Kasumi-1 (cell line): Measurements from ENCODE around the gene SPRY1.

Experiments
- DNase-seq, 2 experiments: peaks; one replicate each; lab custom pipeline; 2025; lab: John Stamatoyannopoulos, UW

Gene SPRY1

GRCh38 chr4:123409334-123409733 lies 12.7 kb downstream of the SPRY1 start:
- no peak for DNase-seq

- DNase-seq: no peak
Observed at GRCh38 chr4:123411514-123411913, 14.9 kb downstream of the SPRY1 start.

GRCh38 chr4:123412091-123412505 lies 15.5 kb downstream of the SPRY1 start:
- no peak for DNase-seq

GRCh38 chr4:123412700-123413512 lies 16.3 kb downstream of the SPRY1 start:
- DNase-seq: no peak

- DNase-seq: no peak
Observed at GRCh38 chr4:123415576-123415975, 19.0 kb downstream of the SPRY1 start.

- peak; percentile 91 to 94 for DNase-seq
Observed at GRCh38 chr4:123415977-123416376, 19.4 kb downstream of the SPRY1 start.

GRCh38 chr4:123417813-123418212 lies 21.2 kb downstream of the SPRY1 start:
- DNase-seq: no peak

GRCh38 chr4:123418351-123418931 lies 21.8 kb downstream of the SPRY1 start:
- peak; percentile 82 for DNase-seq

GRCh38 chr4:123419885-123420755 lies 23.5 kb downstream of the SPRY1 start:
- DNase-seq: no peak

- DNase-seq: no peak
Observed at GRCh38 chr4:123421227-123421936, 24.8 kb downstream of the SPRY1 start.

GRCh38 chr4:123421937-123422781 lies 25.6 kb downstream of the SPRY1 start:
- DNase-seq: no peak

- no peak for DNase-seq
Observed at GRCh38 chr4:123423819-123424218, 27.2 kb downstream of the SPRY1 start.

GRCh38 chr4:123427951-123428350 lies 31.4 kb downstream of the SPRY1 start:
- DNase-seq: no peak

GRCh38 chr4:123430031-123430430 lies 33.4 kb downstream of the SPRY1 start:
- DNase-seq: no peak

GRCh38 chr4:123430501-123430900 lies 33.9 kb downstream of the SPRY1 start:
- DNase-seq: no peak

- no peak for DNase-seq
Observed at GRCh38 chr4:123433573-123433972, 37.0 kb downstream of the SPRY1 start.

GRCh38 chr4:123433976-123434375 lies 37.4 kb downstream of the SPRY1 start:
- no peak for DNase-seq

GRCh38 chr4:123435246-123436113 lies 38.9 kb downstream of the SPRY1 start:
- DNase-seq: no peak

- DNase-seq: no peak
Observed at GRCh38 chr4:123438031-123438430, 41.4 kb downstream of the SPRY1 start.
